ENCODE results near the gene MIB2. TPM values are rescaled to one million over a fixed set of nuclear protein-coding genes. Genes with fewer than 3 reads are reported as not detected.

Gene MIB2
- total RNA-seq, 1 donor from 2014 or later = 7.5 TPM

DNA sequence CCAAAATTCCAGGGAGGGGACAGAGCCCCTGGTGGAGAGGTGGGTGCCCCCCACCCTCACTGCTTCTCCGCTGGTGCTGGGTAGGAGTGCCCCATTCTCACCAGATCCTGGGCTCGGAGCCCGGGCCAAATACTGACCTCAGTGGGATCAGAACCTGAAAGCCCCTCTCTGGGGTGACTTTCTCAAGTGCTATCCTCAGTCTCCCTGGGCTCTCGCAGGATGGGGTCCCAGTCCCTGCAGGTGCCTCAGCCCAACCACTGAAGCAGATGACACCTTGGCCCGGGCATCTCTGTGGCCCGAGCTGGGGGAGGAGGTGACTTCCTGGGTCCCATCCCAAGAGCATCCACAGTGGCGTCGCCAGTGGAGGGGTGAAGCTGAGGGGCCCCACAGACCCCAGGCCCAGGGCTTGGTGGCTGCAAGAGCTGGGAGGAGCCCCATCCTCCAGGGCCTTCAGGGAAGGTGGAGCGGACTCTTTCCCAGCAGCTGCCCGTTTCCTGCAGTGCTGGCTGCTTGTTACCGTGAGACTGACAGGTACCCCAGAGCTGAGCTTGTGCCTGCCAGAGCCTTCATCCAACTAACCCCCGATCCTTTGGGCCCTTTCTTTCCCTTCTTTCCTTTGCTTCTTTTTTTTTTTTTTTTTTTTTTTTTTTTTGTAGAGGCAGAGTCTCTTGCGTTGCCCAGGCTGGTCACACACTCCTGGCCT, 11.5 kb upstream of the MIB2 start:
- no peak overlapping the region for H3K4me3 ChIP-seq
- no peaks in the 10 kb centered on the region for H3K9me3 ChIP-seq (ENCODE audit: low read depth)
- no peaks in the 10 kb centered on the region for H3K36me3 ChIP-seq
- H3K27ac ChIP-seq = no peak overlapping the region
- peaks cover 49% of the 10 kb centered on the region for H3K27me3 ChIP-seq
- peaks cover 14% of the 10 kb centered on the region for H3F3A ChIP-seq (ENCODE audit: low read depth)
- H3K27me3 Mint-ChIP-seq (ENCODE audit: insufficient read depth, low read depth) = peaks cover 10% of the 10 kb centered on the region
- H3K27ac Mint-ChIP-seq = no peak overlapping the region
- peak overlapping the region; percentile 59 for H3K4me3 Mint-ChIP-seq
- H3K9ac ChIP-seq = no peak overlapping the region
- peaks cover 10% of the 10 kb centered on the region for H4K20me1 ChIP-seq (ENCODE audit: low read depth)
- no peaks in the 10 kb centered on the region for H3K79me2 ChIP-seq (ENCODE audit: low read depth)
- H3K4me2 ChIP-seq = no peak overlapping the region
- peaks cover 3% of the 10 kb centered on the region for H3K4me1 ChIP-seq
- no peak for TF ChIP-seq EZH2 (IDR thresholded peaks at IDR 0.05)
- no peak for TF ChIP-seq EZH2phosphoT487 (IDR thresholded peaks at IDR 0.05)
- TF ChIP-seq, protein P1, sequence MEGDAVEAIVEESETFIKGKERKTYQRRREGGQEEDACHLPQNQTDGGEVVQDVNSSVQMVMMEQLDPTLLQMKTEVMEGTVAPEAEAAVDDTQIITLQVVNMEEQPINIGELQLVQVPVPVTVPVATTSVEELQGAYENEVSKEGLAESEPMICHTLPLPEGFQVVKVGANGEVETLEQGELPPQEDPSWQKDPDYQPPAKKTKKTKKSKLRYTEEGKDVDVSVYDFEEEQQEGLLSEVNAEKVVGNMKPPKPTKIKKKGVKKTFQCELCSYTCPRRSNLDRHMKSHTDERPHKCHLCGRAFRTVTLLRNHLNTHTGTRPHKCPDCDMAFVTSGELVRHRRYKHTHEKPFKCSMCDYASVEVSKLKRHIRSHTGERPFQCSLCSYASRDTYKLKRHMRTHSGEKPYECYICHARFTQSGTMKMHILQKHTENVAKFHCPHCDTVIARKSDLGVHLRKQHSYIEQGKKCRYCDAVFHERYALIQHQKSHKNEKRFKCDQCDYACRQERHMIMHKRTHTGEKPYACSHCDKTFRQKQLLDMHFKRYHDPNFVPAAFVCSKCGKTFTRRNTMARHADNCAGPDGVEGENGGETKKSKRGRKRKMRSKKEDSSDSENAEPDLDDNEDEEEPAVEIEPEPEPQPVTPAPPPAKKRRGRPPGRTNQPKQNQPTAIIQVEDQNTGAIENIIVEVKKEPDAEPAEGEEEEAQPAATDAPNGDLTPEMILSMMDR (IDR thresholded peaks at IDR 0.05) = no peak
- no peak overlapping the region for H2AFZ ChIP-seq (replicated peaks)
- H3K9me3 Mint-ChIP-seq = no peaks in the 10 kb centered on the region
- H3K4me1 Mint-ChIP-seq = peaks cover 2% of the 10 kb centered on the region
- DNase-seq (ENCODE audit: low spot score) = no peak
- no peaks in the 10 kb centered on the region for H3K36me3 Mint-ChIP-seq

DNA sequence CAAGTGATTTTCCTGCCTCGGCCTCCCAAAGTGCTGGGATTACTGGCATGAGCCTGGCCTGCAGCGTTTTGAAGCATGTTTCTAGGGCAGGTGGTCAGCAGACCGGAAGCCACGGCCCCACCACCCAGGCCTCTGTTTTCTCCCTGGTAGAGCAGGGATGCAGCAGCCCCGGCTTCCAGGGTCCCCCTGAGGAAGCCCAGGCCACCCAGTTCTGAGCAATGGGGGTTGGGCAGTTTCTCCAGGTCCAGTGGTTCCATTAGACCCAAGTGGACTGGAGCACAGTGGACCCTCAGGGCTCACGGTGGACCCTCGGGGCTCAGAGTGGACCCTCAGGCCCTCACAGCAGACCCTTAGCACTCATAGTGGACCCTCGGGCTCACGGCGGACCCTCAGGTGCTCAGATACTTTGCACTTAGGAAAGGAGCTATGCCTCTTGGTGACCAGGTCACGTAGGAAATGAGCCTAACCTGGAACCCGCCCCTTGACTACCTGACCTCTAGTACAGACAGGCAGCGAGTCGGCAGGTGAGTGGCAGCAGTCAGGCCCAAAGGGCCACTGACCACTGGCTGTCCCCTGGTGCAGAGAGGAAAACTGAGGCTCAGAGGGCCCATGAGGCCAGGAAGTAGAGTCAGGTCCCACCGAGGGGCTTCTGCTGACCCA, 10.8 kb upstream of the MIB2 start:
- Histone ChIP-seq H3K4me1 (peaks cover 3% of the 10 kb centered on the region), H3K4me3 (no peak overlapping the region), H3K79me2 (ENCODE audit: low read depth) (no peaks in the 10 kb centered on the region), H3F3A (ENCODE audit: low read depth) (peaks cover 8% of the 10 kb centered on the region), H3K9ac (no peak overlapping the region), H3K4me2 (no peak overlapping the region), H2AFZ (replicated peaks) (no peak overlapping the region), H3K27ac (no peak overlapping the region), H3K9me3 (ENCODE audit: low read depth) (no peaks in the 10 kb centered on the region), H3K36me3 (no peaks in the 10 kb centered on the region), H4K20me1 (ENCODE audit: low read depth) (peaks cover 8% of the 10 kb centered on the region), H3K27me3 (peaks cover 42% of the 10 kb centered on the region)
- Mint-ChIP-seq H3K4me1 (no peaks in the 10 kb centered on the region), H3K27ac (no peak overlapping the region), H3K27me3 (ENCODE audit: insufficient read depth, low read depth) (peaks cover 9% of the 10 kb centered on the region), H3K36me3 (no peaks in the 10 kb centered on the region), H3K4me3 (no peak overlapping the region), H3K9me3 (no peaks in the 10 kb centered on the region)
- DNase-seq (ENCODE audit: low spot score) = no peak
- TF ChIP-seq EZH2 (IDR thresholded peaks at IDR 0.05) (no peak), EZH2phosphoT487 (IDR thresholded peaks at IDR 0.05) (no peak)
- TF ChIP-seq, protein P1 (IDR thresholded peaks at IDR 0.05) = no peak

DNA sequence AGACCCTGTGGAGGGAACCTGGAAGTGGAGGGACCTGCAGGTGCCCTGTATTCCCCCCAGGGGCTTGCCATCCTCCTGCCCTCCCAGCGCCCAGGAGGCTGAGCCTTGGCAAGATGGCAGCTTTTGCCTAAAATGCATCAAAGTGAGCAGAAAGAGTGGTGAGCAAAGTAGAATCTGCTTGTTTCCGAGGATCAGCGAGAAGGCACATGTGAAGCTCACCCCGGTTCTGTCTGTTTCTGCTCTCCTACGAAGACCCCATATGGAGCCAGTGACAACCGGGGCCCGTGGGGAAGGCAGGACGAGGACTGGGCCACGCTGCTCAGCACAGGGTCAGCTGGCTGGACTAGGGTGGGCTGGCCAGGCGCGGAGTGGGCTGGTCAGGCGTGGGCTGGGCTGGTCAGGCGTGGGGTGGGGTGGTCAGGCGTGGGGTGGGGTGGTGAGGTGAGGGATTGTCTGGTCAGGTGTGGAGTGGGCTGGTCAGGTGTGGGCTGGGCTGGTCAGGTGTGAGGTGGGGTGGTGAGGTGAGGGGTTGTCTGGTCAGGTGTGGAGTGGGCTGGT, 10.2 kb upstream of the MIB2 start:
- peaks cover 11% of the 10 kb centered on the region for H3F3A ChIP-seq (ENCODE audit: low read depth)
- Mint-ChIP-seq H3K4me1 (no peaks in the 10 kb centered on the region), H3K36me3 (no peaks in the 10 kb centered on the region), H3K9me3 (no peaks in the 10 kb centered on the region), H3K4me3 (no peak overlapping the region), H3K27ac (no peak overlapping the region), H3K27me3 (ENCODE audit: insufficient read depth, low read depth) (peaks cover 9% of the 10 kb centered on the region)
- H3K4me1 ChIP-seq = peaks cover 3% of the 10 kb centered on the region
- H3K36me3 ChIP-seq = no peaks in the 10 kb centered on the region
- no peak overlapping the region for H3K4me2 ChIP-seq
- H2AFZ ChIP-seq (replicated peaks) = no peak overlapping the region
- H3K4me3 ChIP-seq = no peak overlapping the region
- no peaks in the 10 kb centered on the region for H3K9me3 ChIP-seq (ENCODE audit: low read depth)
- no peak for DNase-seq (ENCODE audit: low spot score)
- H3K79me2 ChIP-seq (ENCODE audit: low read depth) = no peaks in the 10 kb centered on the region
- peaks cover 39% of the 10 kb centered on the region for H3K27me3 ChIP-seq
- TF ChIP-seq EZH2 (IDR thresholded peaks at IDR 0.05) = no peak
- TF ChIP-seq EZH2phosphoT487 (IDR thresholded peaks at IDR 0.05) = no peak
- TF ChIP-seq, protein P1 (IDR thresholded peaks at IDR 0.05) = no peak
- no peak overlapping the region for H3K27ac ChIP-seq
- H3K9ac ChIP-seq = no peak overlapping the region
- peaks cover 8% of the 10 kb centered on the region for H4K20me1 ChIP-seq (ENCODE audit: low read depth)

Data from neural progenitor cell (in vitro differentiated cells).